RKO (cell line): Measurements from ENCODE around the gene PPFIA1.

Experiments used
- DNase-seq: peaks from one replicate; pipeline ENCODE4 v3.0.0-alpha.2; 2016; ENCODE audit warnings: low spot score

PPFIA1 gene

GRCh38 chr11:70270104-70270876, at the start of gene PPFIA1:
Gene PPFIA1, plus strand, starts transcription at chr11:70270690. Its CDS starts 1,483 bp downstream, at chr11:70272173.
- peak; percentile 93 for DNase-seq

- DNase-seq = no peak
Measured at GRCh38 chr11:70220920-70221319, 49.6 kb upstream of the PPFIA1 start.

- DNase-seq = no peak
Measured at GRCh38 chr11:70225681-70226177, 44.8 kb upstream of the PPFIA1 start.

- DNase-seq = no peak
Measured at GRCh38 chr11:70226183-70226582, 44.3 kb upstream of the PPFIA1 start.

- no peak for DNase-seq
Measured at GRCh38 chr11:70226967-70227366, 43.5 kb upstream of the PPFIA1 start.

- no peak for DNase-seq
Measured at GRCh38 chr11:70229737-70230136, 40.8 kb upstream of the PPFIA1 start.

- DNase-seq = no peak
Measured at GRCh38 chr11:70230151-70230839, 40.2 kb upstream of the PPFIA1 start.

GRCh38 chr11:70230840-70231710, 39.4 kb upstream of the PPFIA1 start:
- DNase-seq = no peak

GRCh38 chr11:70233034-70233433, 37.5 kb upstream of the PPFIA1 start:
- no peak for DNase-seq

GRCh38 chr11:70233511-70233934, 37.0 kb upstream of the PPFIA1 start:
- peak; percentile 92 for DNase-seq

- no peak for DNase-seq
Measured at GRCh38 chr11:70233962-70234361, 36.5 kb upstream of the PPFIA1 start.

- DNase-seq = no peak
Measured at GRCh38 chr11:70240337-70240736, 30.2 kb upstream of the PPFIA1 start.

- DNase-seq = no peak
Measured at GRCh38 chr11:70241709-70242108, 28.8 kb upstream of the PPFIA1 start.

- no peak for DNase-seq
Measured at GRCh38 chr11:70242885-70243284, 27.6 kb upstream of the PPFIA1 start.

GRCh38 chr11:70243912-70244652, 26.4 kb upstream of the PPFIA1 start:
- no peak for DNase-seq

- no peak for DNase-seq
Measured at GRCh38 chr11:70244698-70245097, 25.8 kb upstream of the PPFIA1 start.

GRCh38 chr11:70246196-70246595, 24.3 kb upstream of the PPFIA1 start:
- no peak for DNase-seq

GRCh38 chr11:70247042-70247709, 23.3 kb upstream of the PPFIA1 start:
- no peak for DNase-seq

- no peak for DNase-seq
Measured at GRCh38 chr11:70247710-70248072, 22.8 kb upstream of the PPFIA1 start.

- no peak for DNase-seq
Measured at GRCh38 chr11:70250876-70251658, 19.4 kb upstream of the PPFIA1 start.
